ENCODE measurements around the gene VPS39. TPM values are rescaled to one million over a fixed set of nuclear protein-coding genes. Genes with fewer than 3 reads are reported as not detected.

The VPS39 gene
- total and polyA plus RNA-seq, 8 donors = 26.4 to 52.6 (median 32.7) TPM

DNA sequence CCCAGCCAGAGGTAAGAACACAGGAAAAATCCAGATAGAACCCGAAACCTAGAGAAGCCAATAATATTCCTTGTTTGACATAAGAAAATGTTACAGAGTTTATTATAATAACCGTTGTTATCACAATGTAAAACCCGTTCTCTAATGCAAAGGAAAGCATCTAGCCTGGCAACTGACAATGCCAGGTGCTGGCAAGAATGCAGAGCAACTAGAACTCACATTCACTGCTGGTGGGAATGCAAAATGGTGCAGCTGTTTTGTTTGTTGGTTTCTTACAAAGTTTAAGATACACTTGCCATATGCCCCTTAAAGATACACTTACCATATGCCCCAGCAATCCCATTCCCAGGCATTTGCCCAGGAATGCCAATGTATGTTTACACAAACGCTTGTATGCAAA lies 23.4 kb downstream of the VPS39 start:
- Histone ChIP-seq H3K4me1 (no peaks in the 10 kb centered on the region), H3K9me3 (no peaks in the 10 kb centered on the region), H3K36me3 (peaks cover 0 to 61% (median 28%) of the 10 kb centered on the region in 3 donors), H3K4me3 (no peak overlapping the region), H3K27me3 (no peaks in the 10 kb centered on the region), H3K27ac (no peak overlapping the region)
- ATAC-seq (no peak), DNase-seq (no peak), FAIRE-seq (no peak)
- intact Hi-C loops (cut with DNase I) = no loop called here
- TF ChIP-seq, protein P1, sequence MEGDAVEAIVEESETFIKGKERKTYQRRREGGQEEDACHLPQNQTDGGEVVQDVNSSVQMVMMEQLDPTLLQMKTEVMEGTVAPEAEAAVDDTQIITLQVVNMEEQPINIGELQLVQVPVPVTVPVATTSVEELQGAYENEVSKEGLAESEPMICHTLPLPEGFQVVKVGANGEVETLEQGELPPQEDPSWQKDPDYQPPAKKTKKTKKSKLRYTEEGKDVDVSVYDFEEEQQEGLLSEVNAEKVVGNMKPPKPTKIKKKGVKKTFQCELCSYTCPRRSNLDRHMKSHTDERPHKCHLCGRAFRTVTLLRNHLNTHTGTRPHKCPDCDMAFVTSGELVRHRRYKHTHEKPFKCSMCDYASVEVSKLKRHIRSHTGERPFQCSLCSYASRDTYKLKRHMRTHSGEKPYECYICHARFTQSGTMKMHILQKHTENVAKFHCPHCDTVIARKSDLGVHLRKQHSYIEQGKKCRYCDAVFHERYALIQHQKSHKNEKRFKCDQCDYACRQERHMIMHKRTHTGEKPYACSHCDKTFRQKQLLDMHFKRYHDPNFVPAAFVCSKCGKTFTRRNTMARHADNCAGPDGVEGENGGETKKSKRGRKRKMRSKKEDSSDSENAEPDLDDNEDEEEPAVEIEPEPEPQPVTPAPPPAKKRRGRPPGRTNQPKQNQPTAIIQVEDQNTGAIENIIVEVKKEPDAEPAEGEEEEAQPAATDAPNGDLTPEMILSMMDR (IDR thresholded peaks at IDR 0.05) = no peak
- WGBS, 2 donors = 93 to 95% methylated on average over 4 of the region's 4 CpGs

DNA sequence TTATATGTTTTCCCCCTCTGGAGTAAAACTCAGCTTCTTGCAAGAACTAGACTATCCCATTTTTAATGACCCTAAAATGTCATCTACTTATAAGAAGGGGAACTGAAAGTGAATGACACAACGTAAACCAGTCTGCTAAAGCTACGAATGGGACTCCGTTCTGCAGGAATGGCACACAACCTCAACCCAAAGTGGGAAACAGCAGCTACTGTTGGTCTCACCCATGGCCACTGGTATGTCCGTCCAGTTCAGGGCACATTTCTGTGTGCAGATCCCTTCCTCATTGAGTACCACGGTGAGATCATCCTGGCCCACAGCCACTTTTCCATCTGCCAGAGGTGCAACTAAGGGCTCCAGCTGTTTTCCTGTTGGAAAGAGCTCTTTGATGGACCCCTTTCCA lies 23.8 kb downstream of the VPS39 start:
- Histone ChIP-seq H3K36me3 (peaks cover 0 to 61% (median 28%) of the 10 kb centered on the region in 3 donors), H3K9me3 (no peaks in the 10 kb centered on the region), H3K4me3 (no peak overlapping the region), H3K4me1 (no peaks in the 10 kb centered on the region), H3K27me3 (no peaks in the 10 kb centered on the region), H3K27ac (no peak overlapping the region)
- ATAC-seq (peak in 2 of 4 donors; percentile 41 to 74), DNase-seq (peak in 1 of 6 donors; percentile 22), FAIRE-seq (no peak)
- WGBS, 2 donors = 80 to 84% methylated on average over 5 of the region's 5 CpGs
- intact Hi-C loops (cut with DNase I) = no loop called here
- TF ChIP-seq, protein P1 (IDR thresholded peaks at IDR 0.05) = no peak

DNA sequence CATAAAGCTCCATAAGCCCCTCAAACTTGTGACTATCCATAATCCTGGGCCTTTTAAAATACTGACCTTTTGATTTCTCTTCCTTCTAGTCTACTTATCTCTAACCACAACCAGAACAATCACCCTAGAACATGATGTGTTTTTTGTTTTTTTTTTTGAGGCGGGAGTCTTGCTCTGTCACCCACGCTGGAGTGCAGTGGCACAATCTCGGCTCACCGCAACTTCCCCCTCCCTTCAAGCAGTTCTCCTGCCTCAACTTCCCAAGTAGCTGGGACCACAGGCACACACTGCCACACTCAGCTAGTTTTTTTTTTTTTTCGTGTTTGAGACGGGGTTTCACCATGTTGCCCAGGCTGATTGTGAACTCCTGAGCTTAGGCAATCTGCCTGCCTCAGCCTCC lies 25.1 kb downstream of the VPS39 start:
- TF ChIP-seq, protein P1 (IDR thresholded peaks at IDR 0.05) = no peak
- H3K4me3 ChIP-seq = no peak overlapping the region
- H3K27ac ChIP-seq = no peak overlapping the region
- peaks cover 0 to 63% (median 20%) of the 10 kb centered on the region in 3 donors for H3K36me3 ChIP-seq
- no peak for FAIRE-seq
- H3K27me3 ChIP-seq = no peaks in the 10 kb centered on the region
- 90 to 92% methylated on average over 6 of the region's 6 CpGs for WGBS, 2 donors
- H3K9me3 ChIP-seq = no peaks in the 10 kb centered on the region
- ATAC-seq = peak in 1 of 4 donors; percentile 66
- no peaks in the 10 kb centered on the region for H3K4me1 ChIP-seq
- intact Hi-C loops (cut with DNase I) = no loop called here
- peak in 1 of 6 donors; percentile 34 for DNase-seq

DNA sequence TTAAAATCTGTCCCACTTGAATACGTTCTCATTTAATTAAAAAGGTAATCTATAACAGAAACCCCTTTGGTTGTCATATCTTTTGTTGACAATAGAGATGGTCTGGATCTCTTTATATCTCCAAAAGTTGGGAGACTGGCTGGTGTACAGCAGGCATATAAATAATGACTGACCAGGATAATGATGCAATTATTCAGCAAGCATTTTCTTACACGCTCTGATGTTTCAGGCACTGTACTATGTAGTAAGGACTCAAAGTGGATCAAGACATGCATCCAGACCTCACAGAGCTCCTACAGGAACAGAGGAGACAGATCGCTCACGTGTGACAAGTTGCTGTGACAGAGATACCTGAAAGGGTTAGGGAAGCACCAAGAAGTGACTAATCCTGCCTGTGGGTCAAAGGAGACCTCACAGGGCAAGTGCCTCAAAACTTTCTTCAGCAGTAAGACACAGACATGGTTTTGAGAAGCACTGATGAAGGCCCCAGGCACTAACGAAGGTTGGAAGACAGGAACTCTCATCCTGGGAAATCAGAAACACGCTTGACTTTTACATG lies 25.7 kb downstream of the VPS39 start:
- intact Hi-C loops (cut with DNase I) = no loop called here
- TF ChIP-seq, protein P1 (IDR thresholded peaks at IDR 0.05) = no peak
- Histone ChIP-seq H3K4me1 (no peaks in the 10 kb centered on the region), H3K27ac (no peak overlapping the region), H3K36me3 (peaks cover 0 to 68% (median 20%) of the 10 kb centered on the region in 3 donors), H3K4me3 (no peak overlapping the region), H3K27me3 (no peaks in the 10 kb centered on the region), H3K9me3 (no peaks in the 10 kb centered on the region)
- FAIRE-seq = no peak
- 93% methylated on average over 6 of the region's 6 CpGs for WGBS, 2 donors
- ATAC-seq = no peak
- no peak for DNase-seq

DNA sequence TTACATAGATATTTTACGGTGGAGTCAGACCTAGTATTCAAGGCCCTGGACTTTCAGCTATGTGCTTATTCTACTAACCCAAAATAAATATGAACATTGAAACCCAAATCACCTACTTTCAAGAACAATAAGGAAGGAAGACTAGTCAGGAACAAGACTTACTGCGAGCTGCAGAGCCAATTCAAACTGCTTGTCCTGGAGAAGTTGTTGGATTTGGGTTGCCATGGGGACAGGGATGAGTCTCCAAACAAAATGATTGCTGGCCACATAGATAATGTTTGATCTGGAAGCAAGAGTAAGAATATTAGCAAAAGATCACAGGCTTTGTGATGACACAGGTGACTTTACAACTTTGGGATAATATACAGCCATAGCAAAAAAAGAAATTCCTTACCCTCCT lies 30.0 kb downstream of the VPS39 start:
- ATAC-seq = no peak
- Histone ChIP-seq H3K36me3 (peaks cover 0 to 63% (median 22%) of the 10 kb centered on the region in 3 donors), H3K4me1 (no peaks in the 10 kb centered on the region), H3K27ac (no peak overlapping the region), H3K4me3 (no peak overlapping the region), H3K27me3 (no peaks in the 10 kb centered on the region), H3K9me3 (no peaks in the 10 kb centered on the region)
- TF ChIP-seq, protein P1 (IDR thresholded peaks at IDR 0.05) = no peak
- DNase-seq = no peak
- WGBS, 2 donors = 78 to 88% methylated on average over 2 of the region's 2 CpGs
- intact Hi-C loops (cut with DNase I) = no loop called here
- FAIRE-seq = no peak

Data from pancreas (tissue), 10 donors.